HL-60 (cell line): ENCODE results near the gene DNPH1.

ENCODE experiments used
- CTCF ChIP-seq: IDR thresholded peaks from one replicate; pipeline ENCODE4 v1.5.1; 2011; ENCODE audit warnings: low read length, control low read depth, inconsistent platforms; ENCODE audit not compliant: insufficient read depth
- GABPA ChIP-seq: IDR thresholded peaks from 2 replicates; pipeline ENCODE4 v1.6.1; 2012; ENCODE audit warnings: low read depth
- POLR2AphosphoS5 ChIP-seq: IDR thresholded peaks from 2 replicates; pipeline ENCODE4 v1.6.1; 2012; ENCODE audit warnings: low read depth
- REST ChIP-seq: IDR thresholded peaks from 2 replicates; pipeline ENCODE4 v1.6.1; 2012; ENCODE audit warnings: low read depth; ENCODE audit not compliant: insufficient replicate concordance

DNA sequence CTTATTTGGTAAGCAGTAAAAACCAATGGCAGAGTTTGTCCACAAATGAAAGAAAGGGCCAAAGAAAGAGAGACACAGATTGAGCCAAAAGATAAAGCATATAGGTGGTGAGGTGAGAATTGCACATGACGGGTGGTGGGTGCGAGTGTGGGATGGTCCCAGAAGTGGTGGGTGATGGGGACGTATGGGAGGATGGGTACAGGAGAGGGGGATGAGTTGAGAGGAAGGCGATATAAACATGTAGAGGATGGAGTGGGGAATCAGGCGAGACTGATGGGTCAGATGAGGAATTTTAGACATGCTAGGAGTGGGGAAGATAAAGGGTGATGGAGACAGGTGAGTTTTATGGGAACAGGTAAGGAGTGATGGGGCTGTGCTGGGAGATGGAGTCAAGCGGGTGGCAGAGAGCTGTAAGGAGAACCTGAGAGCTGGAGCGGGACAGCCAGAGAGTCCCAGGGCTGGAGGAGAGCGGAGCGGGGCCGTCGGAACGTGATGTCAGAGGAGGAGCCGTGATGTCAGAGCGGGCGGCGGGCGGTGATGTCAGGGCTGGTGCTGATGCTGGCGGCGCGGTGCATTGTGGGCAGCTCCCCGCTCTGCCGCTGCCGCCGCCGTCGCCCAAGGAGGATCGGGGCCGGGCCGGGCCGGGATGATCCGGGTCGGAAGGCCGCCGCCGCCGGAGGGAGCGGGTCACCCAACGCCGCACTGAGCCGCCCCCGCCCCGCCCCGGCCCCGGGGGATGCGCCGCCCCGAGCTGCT is 13.8 kb upstream of the DNPH1 start, which contains the start of gene TTBK1:
- TF ChIP-seq REST: no peak
- no peak for TF ChIP-seq CTCF
- TF ChIP-seq POLR2AphosphoS5: no peak
- no peak for TF ChIP-seq GABPA
